OCI-LY7 (cell line): ENCODE measurements around the gene PTGR1. TPM values are rescaled to one million over a fixed set of nuclear protein-coding genes. Genes with fewer than 3 reads are reported as not detected.

ENCODE experiments used
- BruUV-seq: library from RNA; stranded (reverse); fragments of 400-500 nt; replicated peaks from 2 replicates; lab custom pipeline; 2021; lab: Mats Ljungman, UMichigan
- CTCF ChIA-PET: fragments of 300-600 bp; sonication (Branson Sonifier 250); formaldehyde crosslinking; loops from one replicate; lab custom pipeline; 2022; ENCODE audit warnings: antibody characterized with exemption; ENCODE audit not compliant: unreplicated experiment; lab: Charles Lee
- POLR2A ChIA-PET: fragments of 300-600 bp; sonication (Branson Sonifier 250); formaldehyde crosslinking; loops from one replicate; lab custom pipeline; 2022; ENCODE audit warnings: antibody characterized with exemption; lab: Charles Lee
- DNase-seq: peaks from one replicate; pipeline ENCODE4 v3.0.0-alpha.2; 2015; ENCODE audit warnings: low spot score
- H2AFZ ChIP-seq: fragments of 200-600 bp; sonication (generic), shearing (Covaris generic); 2 replicates; pipeline ENCODE4 v1.6.1; 2014; ENCODE audit warnings: mild to moderate bottlenecking, antibody characterized with exemption, low read length, moderate library complexity
- H3K27ac ChIP-seq: fragments of 200-600 bp; sonication (generic); 2 replicates; pipeline ENCODE4 v1.5.1; 2014; ENCODE audit warnings: mixed run types, low read depth, mild to moderate bottlenecking, moderate library complexity, low read length, inconsistent platforms; ENCODE audit not compliant: poor library complexity, severe bottlenecking
- H3K36me3 ChIP-seq: fragments of 200-600 bp; sonication (generic); 2 replicates; pipeline ENCODE4 v1.6.1; 2014; ENCODE audit warnings: mild to moderate bottlenecking, antibody characterized with exemption, low read length, moderate library complexity, mixed read lengths; ENCODE audit not compliant: insufficient read depth
- H3K4me1 ChIP-seq: fragments of 200-600 bp; sonication (generic); 2 replicates; pipeline ENCODE4 v1.5.1; 2014; ENCODE audit warnings: mild to moderate bottlenecking, low read length; ENCODE audit not compliant: insufficient read depth, poor library complexity, severe bottlenecking
- H3K4me2 ChIP-seq: fragments of 200-600 bp; sonication (generic); 2 replicates; pipeline ENCODE4 v1.6.1; 2014; ENCODE audit warnings: mild to moderate bottlenecking, low read length
- H3K4me3 ChIP-seq: fragments of 200-600 bp; sonication (generic); 2 replicates; pipeline ENCODE4 v1.5.1; 2014; ENCODE audit warnings: mild to moderate bottlenecking, low read depth, low read length; ENCODE audit not compliant: poor library complexity, severe bottlenecking
- H3K79me2 ChIP-seq: fragments of 200-600 bp; sonication (generic); 2 replicates; pipeline ENCODE4 v1.6.1; 2016; ENCODE audit warnings: low read depth, mild to moderate bottlenecking, low read length, moderate library complexity, mixed read lengths; ENCODE audit not compliant: insufficient read depth
- H3K9me2 ChIP-seq: fragments of 200-600 bp; sonication (generic); 2 replicates; pipeline ENCODE4 v1.6.1; 2016; ENCODE audit warnings: mild to moderate bottlenecking, low read length, mixed read lengths; ENCODE audit not compliant: insufficient read depth
- H3K9me3 ChIP-seq: fragments of 200-600 bp; sonication (generic); 2 replicates; pipeline ENCODE4 v1.6.1; 2014; ENCODE audit warnings: mild to moderate bottlenecking, mixed run types, low read length, mixed read lengths
- H4K20me1 ChIP-seq: fragments of 200-600 bp; sonication (generic); 2 replicates; pipeline ENCODE4 v1.6.1; 2014; ENCODE audit warnings: mild to moderate bottlenecking, antibody characterized with exemption, low read length, moderate library complexity, mixed read lengths; ENCODE audit not compliant: insufficient read depth
- CTCF ChIP-seq: fragments of 200-600 bp; sonication (generic); conservative IDR thresholded peaks from 2 replicates; pipeline ENCODE4 v1.5.1; 2014; ENCODE audit warnings: mild to moderate bottlenecking, antibody characterized with exemption, low read length, moderate library complexity, mixed read lengths
- EZH2phosphoT487 ChIP-seq: fragments of 200-600 bp; sonication (generic); IDR thresholded peaks from 2 replicates; pipeline ENCODE4 v1.6.1; 2018; ENCODE audit warnings: low read depth, borderline replicate concordance, mild to moderate bottlenecking, mixed run types, antibody characterized with exemption, low read length, moderate library complexity, mixed read lengths
- intact Hi-C: fragments of 100-400 bp; cut with micrococcal nuclease; formaldehyde crosslinking; loops from one replicate; pipeline ENCODE4 v1.10.0; 2022; ENCODE audit not compliant: unreplicated experiment
- total RNA-seq, 2 experiments: library from RNA; depleted of rRNA in 1 of 2; stranded (reverse); fragments of >200 nt in 1 of 2; shearing (Covaris generic) in 1 of 2; gene quantifications; 2 replicates each; pipeline ENCODE4 v1.2.3, GENCODE V29; 2014 to 2022

The PTGR1 gene
- total RNA-seq, 2 experiments from 2014 or later = not detected

- Histone ChIP-seq H4K20me1 (no peaks in the 10 kb centered on the region), H3K36me3 (no peaks in the 10 kb centered on the region), H3K9me2 (no peaks in the 10 kb centered on the region), H3K4me1 (no peaks in the 10 kb centered on the region), H3K4me3 (no peak overlapping the region), H3K4me2 (no peak overlapping the region), H3K79me2 (no peaks in the 10 kb centered on the region), H3K27ac (no peak overlapping the region), H3K9me3 (no peaks in the 10 kb centered on the region), H2AFZ (no peak overlapping the region)
- CTCF ChIA-PET = no interaction called here
- intact Hi-C loops = no loop called here
- TF ChIP-seq CTCF = no peak
- no peak for TF ChIP-seq EZH2phosphoT487
- TSS peak; percentile 40 for BruUV-seq
- DNase-seq = no peak
- POLR2A ChIA-PET = interaction anchor here (1.1 kb wide), 1 partner anchor 14 kb away, joined by 3 read pairs; no protein-coding TSS in a partner anchor
Observed at GRCh38 chr9:111527347-111527746, 72.1 kb downstream of the PTGR1 start.

- BruUV-seq = no TSS peak
- ChIA-PET CTCF (no interaction called here), POLR2A (interaction anchor here (0.6 to 1.0 kb wide), 3 partner anchors 83 to 1375 kb away, joined by 3 read pairs; no protein-coding TSS in a partner anchor)
- H3K36me3 ChIP-seq = no peaks in the 10 kb centered on the region
- no peaks in the 10 kb centered on the region for H3K79me2 ChIP-seq
- H3K4me1 ChIP-seq = no peaks in the 10 kb centered on the region
- intact Hi-C loops = no loop called here
- peak within 1 kb of the TSS; percentile 53; the same call in 1 of the 2 replicates for H2AFZ ChIP-seq
- H3K27ac ChIP-seq = no peak within 1 kb of the TSS
- H3K4me3 ChIP-seq = peak within 1 kb of the TSS; percentile 59
- H3K9me3 ChIP-seq = no peaks in the 10 kb centered on the region
- H4K20me1 ChIP-seq = no peaks in the 10 kb centered on the region
- peak within 1 kb of the TSS; percentile 35; the same call in 1 of the 2 replicates for H3K4me2 ChIP-seq
- TF ChIP-seq EZH2phosphoT487 (no peak), CTCF (no peak)
- no peaks in the 10 kb centered on the region for H3K9me2 ChIP-seq
- peak; percentile 11 for DNase-seq
Observed at GRCh38 chr9:111525056-111525977, 74.1 kb downstream of the PTGR1 start, which contains the start of gene ZNF483. ZNF483 (plus strand) TSS chr9:111525179; CDS start chr9:111527396, 2,217 bp downstream.
